GM20000 (cell line): ENCODE results near the gene TARBP1.

Experiments
- DNase-seq: peaks from one replicate; pipeline ENCODE4 v3.0.0; 2012; ENCODE audit warnings: low spot score
- CTCF ChIP-seq: IDR thresholded peaks from 2 replicates; pipeline ENCODE4 v1.5.1; 2012; ENCODE audit warnings: mild to moderate bottlenecking, control low read depth; ENCODE audit errors: extremely low read depth, missing control alignments

The TARBP1 gene

GRCh38 chr1:234495231-234495990 is 16.4 kb upstream of the TARBP1 start:
- DNase-seq, result peak; percentile 56
- no peak for TF ChIP-seq CTCF

GRCh38 chr1:234494049-234494448 is 15.1 kb upstream of the TARBP1 start:
- no peak for TF ChIP-seq CTCF
- DNase-seq, result no peak

- TF ChIP-seq CTCF, result no peak
- DNase-seq, result no peak
These were observed 12.0 kb upstream of the TARBP1 start for GRCh38 chr1:234490793-234491479.

- TF ChIP-seq CTCF, result no peak
- no peak for DNase-seq
These were observed 10.7 kb upstream of the TARBP1 start for GRCh38 chr1:234489698-234490077.

- no peak for TF ChIP-seq CTCF
- no peak for DNase-seq
These were observed 10.2 kb upstream of the TARBP1 start for GRCh38 chr1:234489007-234489697.

- DNase-seq, result peak; percentile 36
- TF ChIP-seq CTCF, result no peak
These were observed 9.4 kb upstream of the TARBP1 start for GRCh38 chr1:234488054-234489006.
